GM12878 (cell line): ENCODE data around the gene RCAN2. TPM values are rescaled to one million over a fixed set of nuclear protein-coding genes. Genes with fewer than 3 reads are reported as not detected.

ENCODE experiments used
- ATAC-seq: fragments of 200-7000 bp; cut with Tn5 transposase; 3 replicates; pipeline ENCODE4 v1.9.1; 2020; ENCODE audit warnings: mild to moderate bottlenecking, moderate library complexity
- BruUV-seq: library from RNA; stranded (reverse); fragments of 400-500 nt; replicated peaks from 2 replicates; lab custom pipeline; 2021; lab: Mats Ljungman, UMichigan
- CTCF ChIA-PET: fragments of 300-600 bp; sonication (Branson Sonifier 250); formaldehyde crosslinking; extraction: SDS; loops from one replicate; lab custom pipeline; 2021; ENCODE audit warnings: inconsistent platforms; lab: Yijun Ruan, JAX
- POLR2A ChIA-PET: fragments of 350-600 bp; formaldehyde crosslinking; extraction: SDS; loops from one replicate; lab custom pipeline; 2021; ENCODE audit warnings: inconsistent platforms; lab: Charles Lee
- RAD21 ChIA-PET: fragments of 300-600 bp; sonication (Branson Sonifier 250); formaldehyde crosslinking; loops from one replicate; lab custom pipeline; 2023; ENCODE audit warnings: antibody characterized with exemption; ENCODE audit not compliant: unreplicated experiment; lab: Charles Lee
- SMC1A ChIA-PET: fragments of 300-600 bp; sonication (Branson Sonifier 250); formaldehyde crosslinking; loops from one replicate; lab custom pipeline; 2023; ENCODE audit not compliant: unreplicated experiment, uncharacterized antibody; lab: Charles Lee
- DNase-seq: peaks from one replicate; pipeline ENCODE4 v3.0.0-alpha.2; 2011; ENCODE audit warnings: low read depth, low spot score
- FAIRE-seq: peaks from 3 replicates; lab custom pipeline; 2011; peaks lifted over from hg19 to GRCh38; lab: Jason Lieb, UNC
- H2AFZ ChIP-seq: 2 replicates; pipeline ENCODE4 v1.6.0; 2011; ENCODE audit warnings: low read depth, low read length, control low read depth; ENCODE audit not compliant: control insufficient read depth
- H3K27ac ChIP-seq: 2 replicates; pipeline ENCODE4 v1.5.1; 2011; ENCODE audit warnings: control low read depth; ENCODE audit not compliant: control insufficient read depth, insufficient read depth
- H3K27me3 ChIP-seq, 2 experiments: replicated peaks in 1 of 2; 2 replicates each; pipeline versions ENCODE4 v1.6.0 to v1.6.1; 2011; ENCODE audit warnings: low read length in 1 of 2; ENCODE audit not compliant: control insufficient read depth in 2 of 2, insufficient read depth in 2 of 2
- H3K36me3 ChIP-seq, 2 experiments: 2 replicates each; pipeline ENCODE4 v1.5.1; 2011; ENCODE audit warnings: low read length in 1 of 2; ENCODE audit not compliant: control insufficient read depth in 2 of 2, insufficient read depth in 2 of 2
- H3K4me1 ChIP-seq: 2 replicates; pipeline ENCODE4 v1.6.1; 2011; ENCODE audit warnings: mild to moderate bottlenecking, low read length, moderate library complexity, mixed read lengths; ENCODE audit not compliant: control insufficient read depth, insufficient read depth
- H3K4me2 ChIP-seq: 2 replicates; pipeline ENCODE4 v1.6.0; 2011; ENCODE audit warnings: control low read depth; ENCODE audit not compliant: control insufficient read depth, insufficient read depth
- H3K4me3 ChIP-seq: fragments of 200-600 bp; sonication (generic); 2 replicates; pipeline ENCODE4 v1.5.1; 2016
- H3K79me2 ChIP-seq: 2 replicates; pipeline ENCODE4 v1.6.0; 2011; ENCODE audit warnings: low read length; ENCODE audit not compliant: control insufficient read depth, insufficient read depth
- H3K9ac ChIP-seq: 2 replicates; pipeline ENCODE4 v1.8.0; 2011; ENCODE audit warnings: low read length, control low read depth, mixed read lengths; ENCODE audit not compliant: control insufficient read depth, insufficient read depth
- H3K9me3 ChIP-seq: replicated peaks from 3 replicates; pipeline ENCODE4 v1.5.1; 2011; ENCODE audit warnings: mild to moderate bottlenecking, low read length; ENCODE audit not compliant: control insufficient read depth, insufficient read depth
- H4K20me1 ChIP-seq: 2 replicates; pipeline ENCODE4 v1.6.0; 2011; ENCODE audit not compliant: control insufficient read depth, insufficient read depth
- BCLAF1 ChIP-seq: fragments of 450-650 bp; IDR thresholded peaks from 2 replicates; pipeline ENCODE4 v1.6.1; 2017; ENCODE audit warnings: antibody characterized with exemption, mild to moderate bottlenecking, moderate library complexity
- CBX3 ChIP-seq: fragments of 200-600 bp; sonication (generic); IDR thresholded peaks from 2 replicates; pipeline ENCODE4 v1.6.1; 2016; ENCODE audit warnings: low read depth, borderline replicate concordance
- DPF2 ChIP-seq: fragments of 450-650 bp; IDR thresholded peaks from 2 replicates; pipeline ENCODE4 v1.6.1; 2017; ENCODE audit warnings: mild to moderate bottlenecking
- LARP7 ChIP-seq: fragments of 450-650 bp; IDR thresholded peaks from 2 replicates; pipeline ENCODE4 v1.6.1; 2017; ENCODE audit warnings: mild to moderate bottlenecking
- MEF2B ChIP-seq: fragments of 450-650 bp; IDR thresholded peaks from 2 replicates; pipeline ENCODE4 v1.6.1; 2018; ENCODE audit warnings: mild to moderate bottlenecking, moderate library complexity; ENCODE audit not compliant: partially characterized antibody, poor library complexity, severe bottlenecking
- NFXL1 ChIP-seq: fragments of 450-650 bp; IDR thresholded peaks from 2 replicates; pipeline ENCODE4 v1.6.1; 2017; ENCODE audit warnings: antibody characterized with exemption, mild to moderate bottlenecking, borderline replicate concordance
- SPI1 ChIP-seq: IDR thresholded peaks from 2 replicates; pipeline ENCODE4 v1.6.1; 2011; ENCODE audit warnings: low read depth, mild to moderate bottlenecking, low read length, moderate library complexity, borderline replicate concordance; ENCODE audit not compliant: insufficient read depth
- TCF7 ChIP-seq: IDR thresholded peaks from 2 replicates; pipeline ENCODE4 v1.6.1; 2014; ENCODE audit warnings: antibody characterized with exemption, borderline replicate concordance
- ZNF384 ChIP-seq: IDR thresholded peaks from 2 replicates; pipeline ENCODE4 v1.6.1; 2012; ENCODE audit warnings: low read depth, mild to moderate bottlenecking, low read length, improper control_type of control experiment, borderline replicate concordance
- WGBS: methylation state at CpG from one replicate; pipeline ENCODE4 v1.1.6; 2016; ENCODE audit warnings: low lambda C conversion rate; ENCODE audit not compliant: insufficient replicate concordance, insufficient coverage; ENCODE audit errors: missing lambda C conversion rate; 5-methylcytosine and 5-hydroxymethylcytosine counted together
- in situ Hi-C: fragments of 300-500 bp; cut with MboI; formaldehyde crosslinking; loops from 9 replicates; pipeline ENCODE4 v1.14.3; 2018; ENCODE audit warnings: mixed read lengths
- intact Hi-C: fragments of 100-400 bp; cut with micrococcal nuclease; formaldehyde crosslinking; loops from one replicate; pipeline ENCODE4 v1.14.2; 2022; ENCODE audit not compliant: unreplicated experiment
- polyA plus RNA-seq, 11 experiments: library from polyadenylated mRNA; depleted of rRNA in 4 of 11; unstranded in 6 of 11; stranded (reverse) in 5 of 11; fragments of >200 nt; fragmentation: Nextera tagmentation in 4 of 11; fragmentation: Illumina TruSeq in 1 of 11; extraction: Ambion mirVana in 4 of 11; extraction: Trizol in 1 of 11; gene quantifications; 1 replicate in 1 of 11; 2 replicates in 10 of 11; pipeline versions ENCODE4 v1.2.1 to v1.2.3, GENCODE V29; 2011 to 2016; ENCODE audit warnings: inconsistent platforms in 2 of 11, missing spikeins in 2 of 11, low read depth in 1 of 11
- total RNA-seq, 4 experiments: library from RNA; depleted of rRNA in 3 of 4; stranded (reverse); fragments of >200 nt in 3 of 4; fragmentation: Illumina TruSeq in 1 of 4; extraction: Trizol in 1 of 4; gene quantifications; 2 replicates each; pipeline versions ENCODE4 v1.2.1 to v1.2.3, GENCODE V29; 2013 to 2021
- TF ChIP-seq, protein P1 (sequence below): fragments of 450-650 bp; IDR thresholded peaks from 2 replicates; pipeline ENCODE4 v1.6.1; 2017; ENCODE audit warnings: mild to moderate bottlenecking, moderate library complexity

The RCAN2 gene
- total and polyA plus RNA-seq, 10 of the 15 experiments (the other 5 are each of a cell fraction or from before 2014, with no cell fraction given): 0.06 TPM; not detected in 9

DNA sequence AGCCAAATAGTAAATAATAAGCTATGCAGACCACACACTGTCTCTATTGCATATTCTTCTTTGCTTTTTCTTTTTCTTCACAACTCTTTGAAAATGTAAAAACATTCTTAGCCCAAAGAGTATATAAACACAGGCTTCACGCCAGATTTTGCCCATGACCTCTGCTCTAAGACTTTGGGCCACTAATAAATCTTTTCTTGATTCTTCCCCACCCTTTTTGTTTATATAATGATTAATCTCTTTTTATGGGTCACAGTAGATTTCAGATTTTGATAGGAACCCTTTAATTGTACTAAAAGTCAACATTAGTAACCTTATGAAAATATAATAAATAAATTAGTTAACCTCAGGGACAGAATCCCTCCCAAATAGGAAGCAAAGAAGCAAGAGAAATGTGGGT, 304.7 kb downstream of the RCAN2 start:
- CTCF ChIA-PET: interaction anchor here (0.6 kb wide), 1 partner anchor 96 kb away, joined by 3 read pairs; no protein-coding TSS in a partner anchor

More for the DNA sequence above, 304.7 kb downstream of the RCAN2 start:
- ChIA-PET POLR2A (no interaction called here), RAD21 (no interaction called here), SMC1A (interaction anchor here (1.4 to 1.6 kb wide), 3 partner anchors 30 to 48 kb away, joined by 4 to 6 read pairs (median 4); no protein-coding TSS in a partner anchor)
- TF ChIP-seq, protein P1, sequence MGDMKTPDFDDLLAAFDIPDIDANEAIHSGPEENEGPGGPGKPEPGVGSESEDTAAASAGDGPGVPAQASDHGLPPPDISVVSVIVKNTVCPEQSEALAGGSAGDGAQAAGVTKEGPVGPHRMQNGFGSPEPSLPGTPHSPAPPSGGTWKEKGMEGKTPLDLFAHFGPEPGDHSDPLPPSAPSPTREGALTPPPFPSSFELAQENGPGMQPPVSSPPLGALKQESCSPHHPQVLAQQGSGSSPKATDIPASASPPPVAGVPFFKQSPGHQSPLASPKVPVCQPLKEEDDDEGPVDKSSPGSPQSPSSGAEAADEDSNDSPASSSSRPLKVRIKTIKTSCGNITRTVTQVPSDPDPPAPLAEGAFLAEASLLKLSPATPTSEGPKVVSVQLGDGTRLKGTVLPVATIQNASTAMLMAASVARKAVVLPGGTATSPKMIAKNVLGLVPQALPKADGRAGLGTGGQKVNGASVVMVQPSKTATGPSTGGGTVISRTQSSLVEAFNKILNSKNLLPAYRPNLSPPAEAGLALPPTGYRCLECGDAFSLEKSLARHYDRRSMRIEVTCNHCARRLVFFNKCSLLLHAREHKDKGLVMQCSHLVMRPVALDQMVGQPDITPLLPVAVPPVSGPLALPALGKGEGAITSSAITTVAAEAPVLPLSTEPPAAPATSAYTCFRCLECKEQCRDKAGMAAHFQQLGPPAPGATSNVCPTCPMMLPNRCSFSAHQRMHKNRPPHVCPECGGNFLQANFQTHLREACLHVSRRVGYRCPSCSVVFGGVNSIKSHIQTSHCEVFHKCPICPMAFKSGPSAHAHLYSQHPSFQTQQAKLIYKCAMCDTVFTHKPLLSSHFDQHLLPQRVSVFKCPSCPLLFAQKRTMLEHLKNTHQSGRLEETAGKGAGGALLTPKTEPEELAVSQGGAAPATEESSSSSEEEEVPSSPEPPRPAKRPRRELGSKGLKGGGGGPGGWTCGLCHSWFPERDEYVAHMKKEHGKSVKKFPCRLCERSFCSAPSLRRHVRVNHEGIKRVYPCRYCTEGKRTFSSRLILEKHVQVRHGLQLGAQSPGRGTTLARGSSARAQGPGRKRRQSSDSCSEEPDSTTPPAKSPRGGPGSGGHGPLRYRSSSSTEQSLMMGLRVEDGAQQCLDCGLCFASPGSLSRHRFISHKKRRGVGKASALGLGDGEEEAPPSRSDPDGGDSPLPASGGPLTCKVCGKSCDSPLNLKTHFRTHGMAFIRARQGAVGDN: no peak
- TF ChIP-seq SPI1: no peak
- no peak for TF ChIP-seq BCLAF1
- TF ChIP-seq NFXL1: no peak
- no peak for TF ChIP-seq TCF7
- no peak for TF ChIP-seq ZNF384
- no peak for TF ChIP-seq DPF2
- TF ChIP-seq MEF2B: no peak
- no peak for TF ChIP-seq CBX3
- TF ChIP-seq LARP7: no peak
- H3K36me3 ChIP-seq: no peaks in the 10 kb centered on the region
- H3K27me3 ChIP-seq: peaks cover 3 to 4% of the 10 kb centered on the region in 2 experiments; a peak in 3 of 4 replicates
- WGBS: 36% methylated on average over 1 of the region's 1 CpG
- no peak for FAIRE-seq
- no peak overlapping the region for H2AFZ ChIP-seq
- no peak for DNase-seq
- intact Hi-C loops (no loop called here), in situ Hi-C loops (no loop called here)
- no peaks in the 10 kb centered on the region for H3K4me1 ChIP-seq
- H4K20me1 ChIP-seq: no peaks in the 10 kb centered on the region
- H3K4me3 ChIP-seq: no peak overlapping the region
- no peaks in the 10 kb centered on the region; the same call in 2 of the 3 replicates for H3K9me3 ChIP-seq
- H3K9ac ChIP-seq: no peak overlapping the region
- H3K4me2 ChIP-seq: no peak overlapping the region
- H3K27ac ChIP-seq: no peak overlapping the region
- BruUV-seq: no TSS peak
- no peak for ATAC-seq
- no peaks in the 10 kb centered on the region for H3K79me2 ChIP-seq
